AG20443 (cell line): ENCODE data around the gene BST2.
A peak's percentile ranks its signal among the peaks of the same experiment; 100 is the strongest.
"Not testable (repeated sequence)": the region's sequence is repeated elsewhere in the genome, so short reads cannot be mapped to it uniquely, and the experiment has no call there.

Source experiments
- DNase-seq: peaks from one replicate; pipeline ENCODE4 v3.0.0; 2012; ENCODE audit warnings: low spot score, mixed read lengths

The BST2 gene

GRCh38 chr19:17389957-17390664 is 15.3 kb downstream of the BST2 start:
- DNase-seq = no peak

- DNase-seq = no peak
These were observed 16.1 kb downstream of the BST2 start for GRCh38 chr19:17389288-17389687.

GRCh38 chr19:17385878-17386611 is 19.4 kb downstream of the BST2 start:
- peak; percentile 83 for DNase-seq

- no peak for DNase-seq
These were observed 24.8 kb downstream of the BST2 start for GRCh38 chr19:17380426-17381138.

DNA sequence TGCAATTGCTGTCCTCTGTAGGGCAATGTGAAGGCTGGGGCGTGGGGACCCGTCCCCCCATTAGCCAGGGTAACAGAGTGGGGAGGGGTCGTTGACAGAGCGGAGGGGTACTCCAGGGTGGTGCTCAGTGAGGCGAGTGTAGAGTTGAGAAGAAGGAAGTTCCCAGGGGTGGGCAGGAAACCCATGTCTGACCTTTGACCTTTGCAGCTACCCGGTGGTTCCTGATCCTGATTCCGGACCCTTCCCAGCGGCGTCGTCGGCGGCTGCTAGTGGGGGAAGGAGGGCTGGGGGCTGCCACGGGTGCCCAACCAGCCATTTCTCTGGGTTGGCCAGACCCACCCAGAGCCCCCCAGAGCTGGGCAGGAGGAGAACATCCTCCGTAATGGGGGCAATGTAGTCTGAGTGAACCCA is 26.2 kb downstream of the BST2 start:
- DNase-seq = no peak

DNA sequence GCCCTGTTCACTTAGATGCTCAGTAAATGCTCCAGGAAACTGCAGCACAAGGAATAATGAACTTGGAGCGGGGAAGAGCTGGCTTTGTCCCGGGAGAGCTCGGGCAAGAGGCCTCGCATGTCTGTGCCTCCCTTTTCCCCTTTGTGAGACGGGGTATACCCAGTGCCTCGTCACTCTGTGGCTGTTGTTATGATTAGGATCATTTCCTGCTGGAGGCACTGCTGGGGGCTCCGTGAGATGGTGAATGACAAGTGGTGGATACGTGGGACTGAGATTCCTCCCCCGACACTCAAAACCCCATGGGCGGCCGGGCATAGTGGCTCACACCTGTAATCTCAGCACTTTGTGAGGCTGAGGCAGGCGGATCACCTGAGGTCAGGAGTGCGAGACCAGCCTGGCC is 27.2 kb downstream of the BST2 start:
- DNase-seq = no peak

DNA sequence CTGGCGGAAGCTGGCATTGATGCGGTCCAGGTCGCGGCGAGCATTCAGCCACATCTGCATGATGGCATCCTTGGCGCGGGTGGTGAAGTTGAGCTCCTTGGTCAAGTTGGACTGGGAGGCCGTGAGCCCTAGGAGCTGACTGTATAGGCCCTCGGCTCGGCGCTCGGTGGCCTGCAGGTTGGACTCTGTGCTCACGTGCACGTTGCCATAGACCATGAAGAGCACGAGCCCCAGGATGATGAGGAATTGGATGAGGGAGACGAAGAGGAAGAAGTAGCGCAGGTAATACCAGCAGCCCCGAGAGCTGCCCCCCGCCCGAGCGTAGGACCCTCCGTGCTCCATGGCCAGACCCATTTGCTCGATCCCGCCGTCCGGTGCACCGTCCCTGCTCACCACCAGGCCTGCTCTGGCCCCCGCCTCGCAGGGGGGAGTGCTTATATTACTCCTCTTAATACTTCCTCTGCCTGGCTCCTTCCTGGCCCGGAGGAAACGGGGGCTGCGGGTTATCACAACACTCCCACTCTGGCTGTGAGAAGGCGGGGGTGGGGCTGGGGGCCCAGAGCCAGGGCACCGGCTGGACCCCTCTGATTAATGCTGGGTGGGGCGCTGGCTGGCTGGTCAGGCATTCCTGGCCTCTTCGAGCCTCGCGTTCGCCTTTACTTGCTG is 28.4 kb downstream of the BST2 start, which contains the start of gene PLVAP:
TSS of gene PLVAP (minus strand) at position 408 of the 666 bp plus-strand sequence. CDS start at position 354, 54 bp downstream.
- no peak for DNase-seq

- no peak for DNase-seq
These were observed 35.3 kb downstream of the BST2 start for GRCh38 chr19:17370026-17370587.

DNA sequence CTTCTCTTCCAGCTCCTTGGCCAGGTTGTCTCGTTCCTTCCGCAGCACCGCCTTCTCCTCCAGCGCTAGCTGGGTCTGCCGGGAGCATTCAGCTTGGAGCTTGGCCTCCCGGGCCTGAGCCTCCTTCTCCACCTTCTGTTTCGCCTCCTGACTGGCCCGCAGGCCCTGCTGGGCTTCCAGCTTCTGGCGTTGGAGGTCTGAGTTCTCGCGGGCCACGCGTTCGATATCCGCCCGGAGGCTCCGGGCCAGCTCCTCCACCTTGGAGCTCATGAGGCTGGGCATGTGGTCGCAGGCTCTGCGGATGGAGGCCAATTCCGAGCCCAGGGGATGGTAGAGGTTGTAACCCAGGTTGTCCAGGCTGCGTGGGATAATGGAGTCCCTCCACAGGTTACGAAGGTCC is 40.1 kb downstream of the BST2 start:
- no peak for DNase-seq

DNA sequence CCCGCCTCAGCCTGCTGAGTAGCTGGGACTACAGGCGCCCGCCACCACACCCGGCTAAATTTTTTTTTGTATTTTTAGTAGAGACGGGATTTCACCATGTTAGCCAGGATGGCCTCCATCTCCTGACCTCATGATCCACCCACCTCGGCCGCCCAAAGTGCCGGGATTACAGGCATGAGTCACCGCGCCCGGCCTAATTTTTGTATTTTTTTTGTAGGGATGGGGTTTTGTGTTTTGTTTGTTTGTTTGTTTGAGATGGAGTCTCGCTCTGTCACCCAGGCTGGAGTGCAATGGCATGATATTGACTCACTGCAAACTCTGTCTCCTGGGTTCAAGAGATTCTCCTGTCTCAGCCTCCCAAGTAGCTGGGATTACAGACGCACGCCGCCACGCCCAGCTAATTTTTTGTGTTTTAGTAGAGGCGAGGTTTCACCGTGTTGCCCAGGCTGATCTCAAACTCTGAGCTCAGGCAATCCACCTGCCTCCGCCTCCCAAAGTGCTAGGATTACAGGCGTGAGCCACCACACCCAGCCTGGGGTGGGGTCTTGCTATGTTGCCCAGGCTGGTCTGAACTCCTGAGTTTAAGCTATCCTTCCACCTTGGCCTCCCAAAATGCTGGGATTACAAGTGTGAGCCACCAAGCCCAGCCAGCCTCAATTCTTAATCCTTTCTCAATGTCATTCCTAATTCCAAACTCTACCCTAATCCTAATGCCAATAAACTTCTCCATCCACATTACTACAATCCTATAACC is 41.4 kb downstream of the BST2 start:
- not testable (repeated sequence) for DNase-seq

- no peak for DNase-seq
These were observed 45.3 kb downstream of the BST2 start for GRCh38 chr19:17359905-17360800.

- peak; percentile 77 for DNase-seq
These were observed 47.0 kb downstream of the BST2 start for GRCh38 chr19:17358395-17358794.

- no peak for DNase-seq
These were observed 47.7 kb downstream of the BST2 start for GRCh38 chr19:17357724-17358123.

GRCh38 chr19:17357078-17357666 is 48.3 kb downstream of the BST2 start:
- DNase-seq = no peak

DNA sequence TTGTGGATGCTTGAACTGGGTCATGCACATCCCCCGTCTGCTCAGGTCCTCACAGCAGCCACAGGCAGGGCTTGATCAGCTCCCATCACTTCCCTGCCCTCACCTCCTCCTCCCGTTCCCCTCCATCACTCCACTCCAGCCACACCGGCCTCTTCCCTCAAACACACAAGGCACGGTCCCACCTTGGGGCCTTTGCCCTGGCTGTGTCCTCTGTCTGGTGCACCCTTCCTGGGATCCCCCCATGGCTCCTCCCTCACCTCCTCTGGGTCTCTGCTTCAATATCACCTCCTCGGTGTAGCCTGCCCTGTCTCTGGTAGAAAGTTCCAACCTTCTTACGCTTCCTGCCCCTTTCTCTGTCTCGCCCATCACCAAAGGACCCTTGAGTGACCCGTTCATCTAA is 52.0 kb downstream of the BST2 start:
- DNase-seq = no peak
